Stomach (tissue), 4 donors: ENCODE measurements around the gene CAMK2B.
"Not testable (repeated sequence)": the region's sequence is repeated elsewhere in the genome, so short reads cannot be mapped to it uniquely, and the experiment has no call there.

ENCODE experiments used
- EP300 ChIP-seq: sonication (generic); formaldehyde crosslinking; IDR thresholded peaks from one replicate; pipeline ENCODE4 v1.6.1; 2017; ENCODE audit warnings: antibody characterized with exemption
- POLR2A ChIP-seq, 4 donors: fragments of 450-650 bp; IDR thresholded peaks; one replicate each; pipeline ENCODE4 v1.6.1; 2016; ENCODE audit warnings: antibody characterized with exemption in 4 of 4, control low read depth in 2 of 4, mild to moderate bottlenecking in 1 of 4, moderate library complexity in 1 of 4
- POLR2AphosphoS5 ChIP-seq, 3 donors: sonication (generic); formaldehyde crosslinking; IDR thresholded peaks; one replicate each; pipeline ENCODE4 v1.6.1; 2016; ENCODE audit warnings: antibody characterized with exemption in 3 of 3
- TF ChIP-seq, protein P1 (sequence below), 7 experiments: fragments of 450-650 bp in 4 of 7; fragments of 200-600 bp in 3 of 7; sonication (generic) in 3 of 7; IDR thresholded peaks; one replicate each; pipeline ENCODE4 v1.5.1; 2016 to 2019; ENCODE audit warnings: antibody characterized with exemption in 7 of 7, control low read depth in 2 of 7, mild to moderate bottlenecking in 1 of 7

- TF ChIP-seq, protein P1, sequence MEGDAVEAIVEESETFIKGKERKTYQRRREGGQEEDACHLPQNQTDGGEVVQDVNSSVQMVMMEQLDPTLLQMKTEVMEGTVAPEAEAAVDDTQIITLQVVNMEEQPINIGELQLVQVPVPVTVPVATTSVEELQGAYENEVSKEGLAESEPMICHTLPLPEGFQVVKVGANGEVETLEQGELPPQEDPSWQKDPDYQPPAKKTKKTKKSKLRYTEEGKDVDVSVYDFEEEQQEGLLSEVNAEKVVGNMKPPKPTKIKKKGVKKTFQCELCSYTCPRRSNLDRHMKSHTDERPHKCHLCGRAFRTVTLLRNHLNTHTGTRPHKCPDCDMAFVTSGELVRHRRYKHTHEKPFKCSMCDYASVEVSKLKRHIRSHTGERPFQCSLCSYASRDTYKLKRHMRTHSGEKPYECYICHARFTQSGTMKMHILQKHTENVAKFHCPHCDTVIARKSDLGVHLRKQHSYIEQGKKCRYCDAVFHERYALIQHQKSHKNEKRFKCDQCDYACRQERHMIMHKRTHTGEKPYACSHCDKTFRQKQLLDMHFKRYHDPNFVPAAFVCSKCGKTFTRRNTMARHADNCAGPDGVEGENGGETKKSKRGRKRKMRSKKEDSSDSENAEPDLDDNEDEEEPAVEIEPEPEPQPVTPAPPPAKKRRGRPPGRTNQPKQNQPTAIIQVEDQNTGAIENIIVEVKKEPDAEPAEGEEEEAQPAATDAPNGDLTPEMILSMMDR (IDR thresholded peaks at IDR 0.05): not testable (repeated sequence)
- TF ChIP-seq POLR2A (IDR thresholded peaks at IDR 0.05); EP300; POLR2AphosphoS5 (IDR thresholded peaks at IDR 0.05): not testable (repeated sequence)
Measured at GRCh38 chr7:44200163-44200562, 125.2 kb downstream of the CAMK2B start.
